Gastrocnemius medialis (tissue), 4 donors: ENCODE measurements around the gene PPARG. TPM values are rescaled to one million over a fixed set of nuclear protein-coding genes. Genes with fewer than 3 reads are reported as not detected.
"Not testable (repeated sequence)": the region's sequence is repeated elsewhere in the genome, so short reads cannot be mapped to it uniquely, and the experiment has no call there.

ENCODE experiments used
- ATAC-seq, 2 donors: fragments of 150-250 bp; one replicate each; pipeline ENCODE4 v1.9.1; 2016
- DNase-seq, 2 donors: peaks; one replicate each; pipeline ENCODE4 v3.0.0-alpha.2; 2019
- H3K27ac ChIP-seq, 4 donors: fragments of 200-600 bp; sonication (generic); 1 replicate in 1 of 4; 2 replicates in 3 of 4; pipeline ENCODE4 v1.5.1; 2016 to 2018; ENCODE audit warnings: mild to moderate bottlenecking in 2 of 4, moderate library complexity in 1 of 4
- H3K27me3 ChIP-seq, 3 donors: fragments of 200-600 bp; sonication (generic) in 2 of 3; 1 replicate in 1 of 3; 2 replicates in 2 of 3; pipeline versions ENCODE4 v1.5.1 to v1.6.0; 2016 to 2019; ENCODE audit warnings: mild to moderate bottlenecking in 1 of 3, moderate library complexity in 1 of 3
- H3K36me3 ChIP-seq, 2 donors: fragments of 200-600 bp; sonication (generic) in 1 of 2; one replicate each; pipeline ENCODE4 v1.5.1; 2017 to 2018
- H3K4me1 ChIP-seq, 2 donors: fragments of 200-600 bp; sonication (generic) in 1 of 2; one replicate each; pipeline ENCODE4 v1.5.1; 2016 to 2017; ENCODE audit warnings: mild to moderate bottlenecking in 2 of 2
- H3K4me3 ChIP-seq, 4 donors: fragments of 200-600 bp; sonication (generic) in 3 of 4; 1 replicate in 1 of 4; 2 replicates in 3 of 4; pipeline ENCODE4 v1.5.1; 2016 to 2019; ENCODE audit warnings: mild to moderate bottlenecking in 2 of 4
- H3K9me3 ChIP-seq, 3 donors: fragments of 200-600 bp; sonication (generic) in 2 of 3; 1 replicate in 1 of 3; 2 replicates in 2 of 3; pipeline ENCODE4 v1.5.1; 2016 to 2019
- POLR2A ChIP-seq, 2 donors: fragments of 450-650 bp; IDR thresholded peaks; one replicate each; pipeline ENCODE4 v1.6.1; 2017; ENCODE audit warnings: antibody characterized with exemption in 2 of 2, mild to moderate bottlenecking in 2 of 2, moderate library complexity in 2 of 2
- in situ Hi-C, 4 donors: fragments of 200-750 bp; cut with MboI; loops; one replicate each; pipeline versions ENCODE4 v1.15.0 to v1.8.0; 2017; ENCODE audit warnings: low sequenced_read_pairs in 4 of 4
- intact Hi-C: fragments of 100-400 bp; cut with DNase I; formaldehyde crosslinking; loops from one replicate; pipeline ENCODE4 v1.15.1; 2023; ENCODE audit warnings: low total_unique reads
- total RNA-seq, 4 donors: library from RNA; depleted of rRNA; stranded (reverse); fragments of >200 nt; gene quantifications; one replicate each; pipeline versions ENCODE4 v1.1.0 to v1.2.3, GENCODE V29; 2016
- TF ChIP-seq, protein P1 (sequence below), 5 experiments: fragments of 450-650 bp in 3 of 5; fragments of 200-600 bp in 2 of 5; sonication (generic) in 2 of 5; IDR thresholded peaks in 4 of 5; conservative IDR thresholded peaks in 1 of 5; 1 replicate in 4 of 5; 2 replicates in 1 of 5; pipeline ENCODE4 v1.5.1; 2016 to 2019; ENCODE audit warnings: antibody characterized with exemption in 5 of 5, mild to moderate bottlenecking in 3 of 5, moderate library complexity in 3 of 5

The PPARG gene
- total RNA-seq, 4 donors from 2014 or later, result 4.9 to 10.6 (median 8.5) TPM

DNA sequence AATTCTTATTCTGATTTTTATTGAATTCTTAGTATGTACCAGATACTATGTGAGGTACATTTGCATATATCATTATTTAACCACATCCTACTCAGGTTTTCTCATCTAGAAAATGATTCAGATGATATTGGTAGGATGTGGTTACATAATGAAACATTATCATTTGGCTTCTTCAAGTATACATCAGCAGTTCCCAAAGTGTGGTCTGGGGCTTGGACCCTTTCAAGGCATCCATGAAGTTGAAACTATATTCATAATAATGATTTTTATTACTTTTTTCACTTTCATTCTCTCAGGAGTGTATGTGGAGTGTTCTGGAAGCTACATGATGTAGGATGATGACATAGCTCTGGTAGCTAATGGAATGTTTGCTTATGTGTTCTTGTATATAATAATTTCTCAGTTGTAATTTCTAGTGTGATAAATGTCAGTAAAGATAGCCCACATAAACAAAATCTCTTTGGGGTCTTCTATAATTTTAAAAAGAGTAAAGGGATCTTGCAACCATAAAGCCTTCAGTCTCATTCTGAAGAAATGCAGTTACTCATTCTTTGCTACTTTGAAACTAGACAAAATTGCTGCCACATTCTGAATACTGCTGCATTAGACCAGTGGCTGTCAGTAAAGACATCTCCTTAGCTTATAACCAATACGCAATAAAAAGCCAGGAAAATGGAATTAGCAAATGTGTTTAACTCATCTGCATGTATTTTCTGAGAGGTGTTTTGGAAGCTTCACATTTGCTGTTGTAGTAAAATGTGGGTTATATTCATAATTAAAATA lies 95.8 kb downstream of the PPARG start:
- no peak overlapping the region for H3K4me3 ChIP-seq
- TF ChIP-seq POLR2A (IDR thresholded peaks at IDR 0.05), result no peak
- TF ChIP-seq, protein P1, sequence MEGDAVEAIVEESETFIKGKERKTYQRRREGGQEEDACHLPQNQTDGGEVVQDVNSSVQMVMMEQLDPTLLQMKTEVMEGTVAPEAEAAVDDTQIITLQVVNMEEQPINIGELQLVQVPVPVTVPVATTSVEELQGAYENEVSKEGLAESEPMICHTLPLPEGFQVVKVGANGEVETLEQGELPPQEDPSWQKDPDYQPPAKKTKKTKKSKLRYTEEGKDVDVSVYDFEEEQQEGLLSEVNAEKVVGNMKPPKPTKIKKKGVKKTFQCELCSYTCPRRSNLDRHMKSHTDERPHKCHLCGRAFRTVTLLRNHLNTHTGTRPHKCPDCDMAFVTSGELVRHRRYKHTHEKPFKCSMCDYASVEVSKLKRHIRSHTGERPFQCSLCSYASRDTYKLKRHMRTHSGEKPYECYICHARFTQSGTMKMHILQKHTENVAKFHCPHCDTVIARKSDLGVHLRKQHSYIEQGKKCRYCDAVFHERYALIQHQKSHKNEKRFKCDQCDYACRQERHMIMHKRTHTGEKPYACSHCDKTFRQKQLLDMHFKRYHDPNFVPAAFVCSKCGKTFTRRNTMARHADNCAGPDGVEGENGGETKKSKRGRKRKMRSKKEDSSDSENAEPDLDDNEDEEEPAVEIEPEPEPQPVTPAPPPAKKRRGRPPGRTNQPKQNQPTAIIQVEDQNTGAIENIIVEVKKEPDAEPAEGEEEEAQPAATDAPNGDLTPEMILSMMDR (IDR thresholded peaks at IDR 0.05 in 4 of 5, conservative IDR thresholded peaks at IDR 0.05 in 1 of 5), result no peak
- no peaks in the 10 kb centered on the region for H3K9me3 ChIP-seq
- no peaks in the 10 kb centered on the region for H3K36me3 ChIP-seq
- no peaks in the 10 kb centered on the region for H3K27me3 ChIP-seq
- DNase-seq (no peak), ATAC-seq (no peak)
- intact Hi-C loops, result no loop called here
- no peaks in the 10 kb centered on the region for H3K4me1 ChIP-seq
- no peak overlapping the region for H3K27ac ChIP-seq
- in situ Hi-C loops, result no loop called here

DNA sequence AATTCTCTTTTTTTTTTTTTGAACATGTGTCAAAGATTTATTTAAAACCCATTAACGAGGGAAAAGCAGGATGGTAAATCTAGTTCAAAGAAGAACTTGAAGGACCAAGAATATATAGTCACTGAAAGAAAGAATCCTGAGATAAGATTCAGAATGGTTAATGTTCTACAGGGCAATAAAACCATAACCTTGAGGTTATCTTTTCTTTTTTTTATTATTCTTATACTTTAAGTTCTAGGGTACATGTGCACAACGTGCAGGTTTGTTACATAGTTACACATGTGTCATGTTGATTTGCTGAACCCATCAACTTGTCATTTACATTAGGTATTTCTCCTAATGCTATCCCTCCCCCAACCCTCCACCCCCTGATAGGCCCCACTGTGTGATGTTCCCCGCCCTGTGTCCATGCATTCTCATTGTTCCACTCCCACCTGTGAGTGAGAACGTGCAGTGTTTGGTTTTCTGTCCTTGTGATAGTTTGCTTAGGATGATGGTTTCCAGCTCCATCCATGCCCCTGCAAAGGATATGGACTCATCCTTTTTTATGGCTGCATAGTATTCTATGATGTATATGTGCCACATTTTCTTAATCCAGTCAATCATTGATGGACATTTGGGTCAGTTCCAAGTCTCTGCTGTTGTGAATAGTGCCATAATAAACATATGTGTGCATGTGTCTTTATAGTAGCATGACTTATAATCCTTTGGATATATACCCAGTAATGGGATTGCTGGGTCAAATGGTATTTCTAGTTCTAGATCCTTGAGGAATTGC lies 97.8 kb downstream of the PPARG start:
- H3K27me3 ChIP-seq, in situ Hi-C loops, H3K4me1 ChIP-seq, H3K9me3 ChIP-seq, H3K36me3 ChIP-seq, DNase-seq, ATAC-seq, H3K27ac ChIP-seq, H3K4me3 ChIP-seq, intact Hi-C loops: not testable (repeated sequence)

DNA sequence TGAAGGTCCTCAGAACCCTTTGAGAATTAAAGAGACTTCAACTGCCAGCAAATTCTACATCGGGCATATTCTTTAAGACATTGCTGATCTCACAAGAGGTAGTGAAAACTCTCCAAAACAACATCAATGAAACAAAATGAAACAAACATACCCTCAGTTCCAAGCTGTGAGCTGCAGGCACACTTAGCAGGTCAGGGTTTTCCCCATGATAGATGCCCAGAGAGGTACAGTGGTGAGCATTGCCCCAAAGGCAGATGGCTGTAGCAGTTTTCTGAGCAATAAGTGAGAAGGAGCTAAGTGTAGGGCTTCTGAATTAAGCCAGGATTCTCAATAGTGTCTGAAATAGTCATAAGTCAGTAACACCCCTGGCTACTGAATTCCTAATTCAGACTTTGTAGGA lies 99.3 kb downstream of the PPARG start:
- no peaks in the 10 kb centered on the region for H3K36me3 ChIP-seq
- no peak for TF ChIP-seq POLR2A (IDR thresholded peaks at IDR 0.05)
- TF ChIP-seq, protein P1 (IDR thresholded peaks at IDR 0.05 in 4 of 5, conservative IDR thresholded peaks at IDR 0.05 in 1 of 5), result no peak
- peaks cover 0 to 3% (median 0%) of the 10 kb centered on the region in 3 donors for H3K27me3 ChIP-seq
- no peak overlapping the region for H3K4me3 ChIP-seq
- H3K4me1 ChIP-seq, result no peaks in the 10 kb centered on the region
- DNase-seq (no peak), ATAC-seq (no peak)
- intact Hi-C loops, result no loop called here
- H3K9me3 ChIP-seq, result no peaks in the 10 kb centered on the region
- in situ Hi-C loops, result no loop called here
- no peak overlapping the region for H3K27ac ChIP-seq

DNA sequence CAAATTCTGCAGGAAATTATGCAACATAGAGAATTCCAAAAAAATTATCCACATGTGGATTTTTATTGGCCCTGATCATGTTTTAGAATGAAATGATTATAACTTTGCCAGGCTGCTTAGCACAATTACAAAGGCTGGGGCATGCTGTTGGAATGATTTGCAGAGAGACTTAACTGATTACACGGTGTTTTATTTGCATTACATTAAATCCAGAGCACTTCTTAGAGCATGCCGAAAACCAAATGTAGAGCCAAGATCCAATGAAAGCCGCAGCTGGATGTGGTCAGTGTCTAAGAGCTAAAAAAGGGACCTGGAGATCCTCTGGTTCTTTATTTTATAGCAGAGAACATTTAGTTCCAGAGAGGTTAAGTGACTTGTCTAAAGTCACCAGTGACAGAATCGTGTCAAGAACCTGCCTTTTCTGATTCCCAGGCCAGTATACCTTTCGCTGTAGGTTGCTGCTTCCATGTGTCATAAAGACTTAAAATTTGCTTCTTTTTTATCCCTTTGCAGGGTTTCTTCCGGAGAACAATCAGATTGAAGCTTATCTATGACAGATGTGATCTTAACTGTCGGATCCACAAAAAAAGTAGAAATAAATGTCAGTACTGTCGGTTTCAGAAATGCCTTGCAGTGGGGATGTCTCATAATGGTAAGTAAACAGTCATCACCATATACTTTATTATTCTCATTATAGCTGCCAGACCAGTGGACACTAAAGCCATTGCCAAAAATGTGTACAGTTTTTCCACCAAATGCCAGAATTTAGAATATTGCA lies 103.4 kb downstream of the PPARG start:
- intact Hi-C loops, result no loop called here
- Histone ChIP-seq H3K4me1 (peaks cover 0 to 6% of the 10 kb centered on the region in 2 donors), H3K4me3 (no peak overlapping the region), H3K27ac (no peak overlapping the region), H3K36me3 (no peaks in the 10 kb centered on the region), H3K27me3 (peaks cover 0 to 9% (median 2%) of the 10 kb centered on the region in 3 donors), H3K9me3 (no peaks in the 10 kb centered on the region)
- no peak for DNase-seq
- no peak for ATAC-seq
- in situ Hi-C loops, result no loop called here
- no peak for TF ChIP-seq POLR2A (IDR thresholded peaks at IDR 0.05)
- TF ChIP-seq, protein P1 (IDR thresholded peaks at IDR 0.05 in 4 of 5, conservative IDR thresholded peaks at IDR 0.05 in 1 of 5), result no peak
